ENCODE data around the gene PPDPF. TPM values are rescaled to one million over a fixed set of nuclear protein-coding genes. Genes with fewer than 3 reads are reported as not detected.
"Not testable (repeated sequence)": the region's sequence is repeated elsewhere in the genome, so short reads cannot be mapped to it uniquely, and the experiment has no call there.

PPDPF gene
- total RNA-seq, 1 donor from 2014 or later = 307 TPM

DNA sequence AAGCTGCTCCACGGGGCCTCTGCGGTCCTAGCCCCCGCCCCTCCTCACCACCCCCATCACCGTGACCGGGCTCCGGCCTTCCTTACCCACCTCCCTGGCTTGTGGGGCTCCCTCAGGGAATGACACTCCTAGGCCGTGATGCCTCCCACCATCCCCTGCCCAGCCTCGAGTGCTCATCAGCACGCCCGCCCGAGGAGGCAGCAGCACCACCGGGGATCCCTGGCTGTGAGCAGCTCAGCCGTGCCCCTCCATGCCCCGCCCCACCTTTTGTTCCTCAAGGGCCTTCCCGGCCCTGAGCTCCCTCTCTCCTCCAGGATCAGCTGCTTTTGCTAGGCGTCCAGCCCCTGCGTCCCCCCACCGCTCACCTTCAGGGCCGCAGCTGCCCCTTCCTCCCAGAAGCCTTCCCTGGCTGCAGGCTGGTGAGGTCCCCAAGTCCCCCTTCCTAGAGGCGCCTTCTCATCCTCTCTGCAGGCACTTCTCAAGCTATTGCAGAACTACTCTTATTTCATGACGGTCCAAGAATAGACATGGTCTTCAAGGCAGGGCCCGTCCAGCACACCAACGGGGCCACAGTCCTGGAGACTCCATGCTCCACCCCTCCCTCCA, 36.4 kb downstream of the PPDPF start:
- DNase-seq (no peak), ATAC-seq (no peak)

DNA sequence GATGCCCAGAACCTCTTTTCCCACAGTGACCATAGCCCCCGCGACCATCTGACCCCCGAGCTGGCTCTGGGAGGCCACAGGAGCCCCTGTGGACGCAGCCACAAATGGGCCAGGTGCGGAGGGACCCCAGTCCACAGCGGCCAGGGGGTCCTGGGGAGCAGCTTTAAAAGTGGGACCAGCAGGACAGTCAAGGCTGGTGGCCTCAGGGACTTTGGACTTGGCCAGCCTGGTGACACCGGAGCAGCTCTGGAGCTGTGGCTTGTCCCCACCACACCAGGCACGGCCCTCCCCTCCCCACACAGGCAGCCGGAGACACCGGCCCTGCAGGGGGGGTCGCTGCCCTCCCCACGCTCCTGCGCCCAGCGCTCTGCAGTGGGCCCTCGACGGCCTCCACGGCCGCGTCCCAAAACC, 36.9 kb downstream of the PPDPF start:
- no peak for ATAC-seq
- intact Hi-C loops (cut with micrococcal nuclease) = no loop called here
- no peak for DNase-seq

More for the DNA sequence above, 36.4 kb downstream of the PPDPF start:
- intact Hi-C loops (cut with micrococcal nuclease) = no loop called here

- ATAC-seq = no peak
- intact Hi-C loops (cut with micrococcal nuclease) = no loop called here
- DNase-seq = no peak
These were observed 38.4 kb downstream of the PPDPF start for GRCh38 chr20:63558804-63559484.

GRCh38 chr20:63559485-63560332, 39.1 kb downstream of the PPDPF start:
- ATAC-seq; DNase-seq; intact Hi-C loops (cut with micrococcal nuclease): not testable (repeated sequence)

- intact Hi-C loops (cut with micrococcal nuclease) = no loop called here
- ATAC-seq (no peak), DNase-seq (no peak)
These were observed 39.8 kb downstream of the PPDPF start for GRCh38 chr20:63560333-63560805.

- ATAC-seq (no peak), DNase-seq (no peak)
- intact Hi-C loops (cut with micrococcal nuclease) = no loop called here
These were observed 40.5 kb downstream of the PPDPF start for GRCh38 chr20:63560856-63561609.

DNA sequence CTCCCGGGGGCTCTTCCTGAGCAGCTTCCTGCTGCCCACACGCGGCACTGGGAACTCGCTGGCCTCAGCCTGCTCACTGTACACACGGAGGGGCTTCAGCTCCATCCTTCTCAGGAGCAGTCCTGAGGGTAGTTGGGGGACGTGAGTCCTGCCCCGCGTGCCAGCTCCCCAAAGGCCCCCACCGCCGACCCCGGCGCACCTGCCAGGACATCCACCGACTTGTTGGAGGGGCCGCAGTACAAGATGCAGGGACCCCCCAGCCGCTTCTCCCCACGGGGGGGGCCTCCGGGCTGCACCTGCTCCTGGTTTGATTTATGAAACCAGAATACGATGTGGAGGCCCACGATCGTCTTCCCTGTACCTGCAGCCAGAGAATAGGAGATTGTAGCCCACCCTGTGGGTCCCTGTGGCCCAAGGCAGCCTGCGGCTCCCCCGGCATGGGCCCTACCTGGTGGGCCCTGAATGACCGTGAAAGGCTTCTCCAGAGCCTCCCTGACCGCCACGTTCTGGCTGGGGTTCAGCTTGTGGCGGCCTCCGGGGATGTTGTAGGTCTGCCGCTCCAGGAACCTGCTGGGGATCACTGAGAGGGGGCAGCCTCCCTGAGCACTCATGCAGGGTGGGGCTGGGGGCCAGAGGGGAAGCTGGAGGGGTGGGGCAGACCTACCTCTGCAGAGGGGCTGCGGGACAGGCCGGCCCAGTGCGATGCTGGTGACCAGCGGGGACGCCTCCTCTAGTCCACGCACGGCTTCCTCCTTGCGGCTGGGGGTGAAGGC, 41.2 kb downstream of the PPDPF start:
- DNase-seq (no peak), ATAC-seq (no peak)
- intact Hi-C loops (cut with micrococcal nuclease) = no loop called here

- DNase-seq (no peak), ATAC-seq (no peak)
- intact Hi-C loops (cut with micrococcal nuclease) = no loop called here
These were observed 42.1 kb downstream of the PPDPF start for GRCh38 chr20:63562461-63563224.

DNA sequence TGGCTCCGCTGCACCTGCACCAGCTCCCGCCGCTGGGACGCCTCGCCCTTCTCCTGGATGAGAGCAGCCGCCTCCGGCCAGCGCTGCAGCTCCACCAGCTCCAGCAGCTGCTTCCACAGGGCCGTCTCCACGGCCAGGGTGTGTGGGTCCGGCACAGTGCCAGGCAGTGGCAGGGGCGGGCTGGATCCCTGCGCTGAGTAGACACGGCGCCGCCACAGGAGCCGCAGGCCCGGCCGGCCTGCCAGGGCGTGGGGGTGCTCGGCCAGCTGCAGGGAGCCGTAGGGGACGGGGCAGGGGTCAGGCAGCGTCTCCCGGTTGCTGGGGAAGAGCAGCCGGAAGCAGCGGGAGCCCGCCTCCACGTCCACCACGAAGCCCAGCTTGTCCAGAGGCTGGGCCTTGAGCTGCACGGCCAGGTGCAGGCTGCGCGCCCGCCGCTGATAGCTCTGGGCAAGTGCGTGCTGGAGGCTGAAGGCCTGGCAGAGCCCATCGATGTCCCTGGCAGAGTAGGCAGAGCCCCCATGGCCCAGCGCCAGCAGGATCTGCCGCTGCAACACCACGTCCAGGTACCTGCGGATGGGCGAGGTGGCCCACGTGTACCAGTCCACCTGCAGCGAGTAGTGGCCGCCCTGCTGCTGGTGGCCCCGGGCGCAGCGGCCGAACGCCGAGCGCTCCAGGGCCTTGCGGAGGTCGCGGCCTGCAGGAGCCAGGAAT, 42.8 kb downstream of the PPDPF start:
- ATAC-seq = no peak
- intact Hi-C loops (cut with micrococcal nuclease) = no loop called here
- no peak for DNase-seq

DNA sequence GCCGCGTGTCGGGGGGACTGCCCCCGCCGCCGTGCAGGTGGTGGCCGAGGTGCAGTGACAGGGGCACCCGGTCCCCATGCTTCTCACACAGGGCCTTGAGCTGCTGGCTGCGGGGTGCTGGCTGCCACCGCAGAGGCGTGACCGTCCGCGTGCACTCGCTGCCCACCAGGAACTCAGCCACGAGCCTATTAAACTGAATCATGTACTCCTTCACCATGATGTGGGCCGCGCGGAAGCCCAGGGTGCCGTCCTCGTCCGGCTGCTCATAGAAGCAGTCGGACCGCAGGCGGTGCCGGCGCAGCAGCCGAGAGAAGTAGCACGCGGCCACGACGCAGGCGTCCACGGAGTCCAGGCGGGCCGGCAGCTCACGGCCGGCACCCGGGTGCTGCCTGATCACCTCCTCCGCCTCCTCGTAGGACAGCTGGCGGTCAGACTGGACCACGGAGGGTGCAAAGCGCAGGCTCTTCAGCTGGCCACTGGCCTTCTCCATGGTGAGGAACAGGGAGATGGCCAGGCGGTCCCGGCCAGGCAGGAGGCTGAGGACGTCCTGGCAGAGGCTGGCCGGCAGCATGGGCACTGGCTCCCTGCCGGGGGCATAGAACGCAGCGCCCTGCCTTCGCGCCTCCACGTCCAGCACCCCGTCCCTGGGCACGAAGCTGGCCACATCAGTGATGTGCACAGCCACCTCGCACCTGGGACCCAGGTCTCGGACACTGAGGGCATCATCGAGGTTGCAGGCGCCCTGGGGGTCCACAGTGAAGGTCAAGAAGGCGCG, 43.7 kb downstream of the PPDPF start:
- DNase-seq = no peak
- ATAC-seq = no peak
- intact Hi-C loops (cut with micrococcal nuclease) = no loop called here

GRCh38 chr20:63565021-63565698, 44.6 kb downstream of the PPDPF start:
- DNase-seq (no peak), ATAC-seq (no peak)
- intact Hi-C loops (cut with micrococcal nuclease) = no loop called here

- intact Hi-C loops (cut with micrococcal nuclease) = no loop called here
- DNase-seq = no peak
- ATAC-seq = no peak
These were observed 45.3 kb downstream of the PPDPF start for GRCh38 chr20:63565699-63566335.

DNA sequence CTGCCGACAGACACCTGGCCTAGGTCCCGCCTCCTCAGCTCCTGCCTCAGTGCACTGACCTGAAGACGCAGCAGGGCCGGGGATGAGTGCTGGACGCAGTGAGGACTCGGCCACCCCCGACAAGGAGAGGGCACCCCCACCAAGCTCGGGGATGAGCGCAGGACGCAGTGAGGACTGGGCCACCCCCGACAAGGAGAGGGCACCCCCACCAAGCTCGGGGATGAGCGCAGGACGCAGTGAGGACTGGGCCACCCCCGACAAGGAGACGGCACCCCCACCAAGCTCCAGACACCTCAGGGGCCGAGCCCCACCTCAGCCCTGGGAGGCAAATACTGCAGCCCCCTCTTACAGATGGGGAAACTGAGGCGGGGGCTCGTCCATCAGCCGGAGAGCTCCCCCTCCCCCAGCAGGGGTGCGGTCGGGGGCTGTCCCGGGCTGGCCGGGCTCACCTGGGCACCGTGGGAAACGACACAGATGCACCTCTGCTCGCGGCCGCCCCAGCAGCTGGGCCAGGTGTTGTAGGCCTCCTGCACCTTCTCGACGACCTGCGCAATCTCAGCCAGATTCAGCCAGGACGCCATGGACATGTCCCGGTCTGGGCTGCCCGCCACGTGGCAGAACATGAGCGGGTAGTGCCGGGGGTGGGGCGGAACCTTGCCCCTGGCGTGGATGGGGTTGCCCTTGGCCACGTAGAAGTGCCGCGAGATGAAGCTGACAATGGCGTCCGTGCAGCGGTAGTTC, 46.0 kb downstream of the PPDPF start:
- intact Hi-C loops (cut with micrococcal nuclease) = no loop called here
- DNase-seq = no peak
- no peak for ATAC-seq

GRCh38 chr20:63567136-63567385, 46.5 kb downstream of the PPDPF start:
- intact Hi-C loops (cut with micrococcal nuclease) = no loop called here
- ATAC-seq = peak; percentile 9
- no peak for DNase-seq

All from left ventricle myocardium superior (tissue), 1 donor.